ENCODE measurements around the gene PPP1R15A. TPM values are rescaled to one million over a fixed set of nuclear protein-coding genes. Genes with fewer than 3 reads are reported as not detected.
"Not testable (repeated sequence)": the region's sequence is repeated elsewhere in the genome, so short reads cannot be mapped to it uniquely, and the experiment has no call there.

The PPP1R15A gene
- total RNA-seq, 1 donor from 2014 or later: 87.0 TPM

DNA sequence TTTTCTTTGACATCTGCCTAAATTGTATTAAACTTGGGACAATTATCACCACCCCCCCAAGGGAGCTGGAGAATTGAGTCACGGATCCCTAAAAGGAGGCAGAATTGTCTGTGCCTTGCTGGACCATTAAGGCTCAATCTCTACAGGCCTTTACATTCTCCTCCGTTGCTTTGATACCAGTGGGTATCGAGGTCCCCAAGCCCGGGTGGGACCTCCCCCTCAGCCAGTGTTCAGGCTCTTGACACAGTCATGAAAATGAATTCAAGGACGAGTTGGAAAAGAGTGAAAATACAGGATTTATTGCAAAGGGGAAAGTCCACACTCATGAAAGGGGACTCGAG lies 5.6 kb downstream of the PPP1R15A start:
- no peak for DNase-seq (ENCODE audit: low spot score)
- intact Hi-C loops (cut with DNase I): loop anchor here (5.0 kb wide), 1 partner anchor 74 kb away; the partner anchor contains the start of gene BAX

DNA sequence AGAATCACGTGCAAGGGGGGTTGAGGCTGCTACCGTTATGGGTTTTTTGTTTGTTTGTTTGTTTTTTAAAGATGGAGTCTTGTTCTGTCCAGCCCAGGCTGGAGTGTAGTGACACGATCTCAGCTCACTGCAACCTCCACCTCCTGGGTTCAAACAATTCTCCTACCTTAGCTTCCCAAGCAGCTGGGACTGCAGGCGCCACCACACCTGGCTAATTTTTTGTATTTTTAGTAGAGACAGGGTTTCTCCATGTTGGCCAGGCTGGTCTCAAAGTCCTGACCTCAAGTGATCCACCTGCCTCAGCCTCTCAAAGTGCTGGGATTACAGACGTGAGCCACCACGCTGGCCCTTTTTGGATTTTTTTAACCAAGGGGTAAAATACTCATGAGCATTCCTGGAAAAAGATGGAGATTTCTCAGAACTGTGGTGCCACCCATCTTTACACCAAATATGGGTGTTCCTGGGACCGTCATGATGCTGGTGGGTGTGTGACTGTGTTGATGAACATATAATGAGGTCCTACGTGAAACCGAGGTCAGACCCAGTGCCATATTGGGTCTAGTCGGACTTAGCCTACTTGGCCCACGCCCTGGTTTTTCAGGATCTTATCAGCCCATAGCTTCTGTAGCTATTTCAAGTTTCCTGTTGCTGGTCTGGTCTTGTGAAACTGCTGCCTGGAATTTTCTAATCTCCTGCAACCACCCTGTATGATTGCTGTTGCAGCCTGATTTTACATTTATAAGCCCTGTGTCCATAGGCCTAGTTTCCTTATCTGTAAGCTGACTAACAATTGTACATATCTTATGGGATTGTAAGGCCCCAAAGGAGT lies 6.2 kb downstream of the PPP1R15A start:
- intact Hi-C loops (cut with DNase I): loop anchor here (5.0 kb wide), 1 partner anchor 74 kb away; the partner anchor contains the start of gene BAX

DNA sequence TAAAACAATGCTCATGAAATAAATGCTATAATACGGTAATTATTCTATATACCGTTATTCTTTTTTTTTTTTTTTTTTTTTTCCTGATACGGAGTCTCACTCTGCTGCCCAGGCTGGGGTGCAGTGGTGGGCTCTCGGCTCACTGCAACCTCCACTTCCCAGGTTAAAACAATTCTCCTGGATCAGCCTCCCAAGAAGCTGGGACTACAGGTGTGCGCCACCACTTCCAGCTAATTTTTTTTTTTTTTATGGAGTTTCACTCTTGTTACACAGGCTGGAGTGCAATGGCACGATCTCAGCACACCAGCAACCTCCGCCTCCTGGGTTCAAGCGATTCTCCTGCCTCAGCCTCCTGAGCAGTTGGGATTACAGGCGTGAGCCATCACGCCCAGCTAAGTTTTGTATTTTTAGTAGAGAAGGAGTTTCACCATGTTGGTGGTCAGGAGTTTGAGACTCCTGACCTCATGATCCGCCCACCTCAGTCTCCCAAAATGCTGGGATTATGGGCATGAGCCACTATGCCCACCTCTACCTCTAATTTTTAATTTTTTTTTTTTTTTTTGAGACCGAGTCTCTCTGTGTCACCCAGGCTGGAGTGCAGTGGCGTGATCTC lies 6.9 kb downstream of the PPP1R15A start:
- intact Hi-C loops (cut with DNase I): loop anchor here (5.0 kb wide), 1 partner anchor 73 kb away; the partner anchor contains the start of gene BAX
- DNase-seq (ENCODE audit: low spot score): no peak

More for the DNA sequence above, 6.2 kb downstream of the PPP1R15A start:
- DNase-seq (ENCODE audit: low spot score): no peak

DNA sequence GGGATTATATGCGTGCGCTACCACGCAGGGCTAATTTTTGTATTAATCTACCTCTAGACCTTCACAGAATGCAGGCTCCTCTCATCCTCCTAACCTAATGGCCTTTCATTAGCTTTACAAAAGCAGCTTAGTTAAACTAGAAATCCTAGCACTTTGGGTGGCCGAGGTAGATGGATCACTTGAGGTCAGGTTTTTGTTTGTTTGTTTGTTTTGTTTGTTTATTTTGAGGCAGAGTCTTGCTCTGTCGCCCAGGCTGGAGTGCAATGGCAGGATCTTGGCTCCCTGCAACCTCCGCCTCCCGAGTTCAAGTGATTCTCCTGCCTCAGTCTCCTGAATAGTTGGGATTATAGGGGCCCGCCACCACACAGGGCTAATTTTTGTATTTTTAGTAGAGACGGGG lies 7.5 kb downstream of the PPP1R15A start:
- not testable (repeated sequence) for DNase-seq (ENCODE audit: low spot score)
- intact Hi-C loops (cut with DNase I): loop anchor here (5.0 kb wide), 1 partner anchor 73 kb away; the partner anchor contains the start of gene BAX

DNA sequence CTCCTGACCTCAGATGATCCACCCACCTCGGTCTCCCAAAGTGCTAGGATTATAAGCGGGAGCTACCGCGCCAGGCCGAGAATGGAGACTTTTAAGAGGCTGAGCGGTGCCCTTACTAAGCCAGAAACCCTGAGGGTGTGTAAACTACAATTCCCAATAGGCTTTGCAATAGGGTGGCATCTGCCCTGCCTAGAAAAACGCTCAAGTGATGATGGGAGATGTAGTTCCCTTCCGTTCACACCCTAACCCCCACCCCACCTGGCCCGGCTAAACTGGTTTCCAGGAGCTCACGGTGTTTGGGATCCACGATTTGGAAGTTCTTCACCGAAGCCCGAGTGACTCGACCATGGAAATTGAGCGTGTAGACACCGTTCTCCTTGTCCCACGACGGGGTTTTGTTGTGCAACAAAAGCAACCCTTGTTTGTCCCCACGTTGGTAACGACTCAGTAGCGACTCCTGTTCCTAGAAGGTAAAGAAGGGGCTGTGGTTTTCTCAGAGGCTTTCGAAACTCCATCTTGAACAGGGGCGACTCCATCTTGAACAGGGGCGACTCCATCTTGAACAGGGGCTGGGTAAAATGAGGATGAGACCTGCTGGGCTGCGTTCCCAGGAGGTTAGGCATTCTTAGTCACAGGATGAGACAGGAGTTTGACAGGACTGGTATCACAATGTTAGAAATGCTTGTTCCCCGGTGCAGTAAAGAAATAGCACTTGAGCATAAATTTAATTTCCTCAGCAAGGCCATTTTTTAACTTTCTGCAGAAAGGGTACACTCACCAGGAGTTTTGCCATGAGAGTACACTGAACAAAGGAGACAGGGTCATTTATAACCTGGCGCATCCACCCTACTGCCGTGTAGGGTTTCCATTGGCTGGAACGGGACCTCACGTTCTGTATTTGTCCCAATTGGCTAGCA lies 9.8 kb downstream of the PPP1R15A start:
- intact Hi-C loops (cut with DNase I): no loop called here
- no peak for DNase-seq (ENCODE audit: low spot score)

DNA sequence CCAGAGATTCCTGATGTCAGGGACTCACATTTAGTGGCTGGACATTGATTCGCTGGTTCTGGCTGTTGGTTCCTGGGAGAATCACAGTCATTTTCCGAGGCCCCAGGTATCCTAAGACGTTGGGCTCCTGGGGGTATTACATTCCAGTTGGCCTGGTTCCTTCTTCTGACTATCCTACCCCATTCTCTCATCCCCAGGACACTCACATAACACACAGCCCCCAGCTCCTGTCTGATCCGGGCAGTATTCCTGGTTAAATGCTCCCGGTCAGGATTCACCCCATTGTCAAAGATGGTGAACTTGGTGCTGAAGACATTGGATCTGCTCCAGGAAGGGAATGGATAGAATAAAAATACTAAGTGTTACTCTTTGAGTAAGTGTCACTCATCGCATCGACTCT lies 11.5 kb downstream of the PPP1R15A start:
- intact Hi-C loops (cut with DNase I): no loop called here

DNA sequence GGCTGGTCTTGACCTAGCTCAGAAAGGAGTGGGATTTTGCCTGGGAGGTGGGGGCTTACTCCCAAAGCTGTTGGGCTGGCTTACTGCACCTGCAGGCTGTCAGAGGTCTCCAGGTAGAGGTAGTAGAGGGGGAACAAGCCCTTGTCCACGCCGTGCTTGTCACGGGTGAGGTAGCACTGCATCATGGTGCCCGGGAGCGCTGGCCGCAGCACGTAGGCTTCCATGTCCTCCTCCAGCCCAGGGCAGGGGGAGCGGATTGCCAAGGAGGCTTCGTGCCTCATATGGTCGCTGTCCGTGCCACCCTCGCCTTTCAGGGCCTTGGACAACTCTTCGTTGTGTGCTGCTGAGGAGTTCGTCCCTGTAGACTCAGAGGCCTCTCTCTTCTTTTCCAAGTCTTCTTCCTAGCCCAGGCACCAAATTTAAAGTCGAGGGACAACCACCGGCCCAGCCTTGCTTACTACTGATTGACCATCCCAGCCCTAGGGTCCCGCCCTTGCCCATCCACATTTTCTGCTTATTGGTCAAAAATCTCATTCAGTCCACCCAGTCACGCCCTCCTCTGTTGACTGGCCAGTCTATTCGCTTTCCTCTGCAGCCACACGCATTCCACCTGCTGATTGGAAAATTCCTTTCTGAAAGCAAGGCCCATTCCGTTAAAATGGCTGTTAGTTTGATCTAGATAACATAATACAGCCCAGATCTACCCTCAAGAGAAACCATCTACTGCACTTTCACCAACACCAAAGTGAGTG lies 15.8 kb downstream of the PPP1R15A start:
- intact Hi-C loops (cut with DNase I): no loop called here
- no peak for DNase-seq (ENCODE audit: low spot score)

More for the DNA sequence above, 11.5 kb downstream of the PPP1R15A start:
- no peak for DNase-seq (ENCODE audit: low spot score)

DNA sequence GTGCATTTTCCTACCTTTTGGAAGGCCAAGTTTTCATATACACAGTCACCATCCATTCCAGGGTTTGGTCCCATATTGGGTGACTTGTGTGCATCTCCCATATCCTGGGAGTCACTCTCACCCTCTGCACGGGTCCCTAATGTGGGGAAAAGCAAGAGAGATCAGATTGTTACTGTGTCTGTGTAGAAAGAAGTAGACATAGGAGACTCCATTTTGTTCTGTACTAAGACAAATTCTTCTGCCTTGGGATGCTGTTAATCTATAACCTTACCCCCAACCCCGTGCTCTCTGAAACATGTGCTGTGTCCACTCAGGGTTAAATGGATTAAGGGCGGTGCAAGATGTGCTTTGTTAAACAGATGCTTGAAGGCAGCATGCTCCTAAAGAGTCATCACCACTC lies 17.3 kb downstream of the PPP1R15A start:
- DNase-seq (ENCODE audit: low spot score); intact Hi-C loops (cut with DNase I): not testable (repeated sequence)

DNA sequence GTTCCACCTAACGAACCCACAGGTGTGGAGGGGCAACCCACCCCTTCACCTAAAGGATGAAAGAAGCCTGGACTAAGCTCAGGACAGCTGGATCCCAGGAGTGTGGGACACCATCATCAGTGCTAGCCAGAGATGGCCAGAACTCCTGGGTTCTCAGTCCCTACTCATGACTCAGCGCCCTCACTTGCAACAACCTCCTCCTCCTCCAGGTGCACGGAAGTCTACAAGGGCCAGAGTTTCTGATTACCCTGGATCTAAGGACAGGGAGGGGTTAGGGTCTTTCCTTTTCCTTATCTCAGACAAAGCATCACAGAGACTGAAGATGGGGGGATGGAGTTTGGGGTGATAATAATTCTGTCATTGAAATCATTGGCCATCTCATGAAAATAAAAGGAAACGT lies 18.3 kb downstream of the PPP1R15A start:
- intact Hi-C loops (cut with DNase I): no loop called here

DNA sequence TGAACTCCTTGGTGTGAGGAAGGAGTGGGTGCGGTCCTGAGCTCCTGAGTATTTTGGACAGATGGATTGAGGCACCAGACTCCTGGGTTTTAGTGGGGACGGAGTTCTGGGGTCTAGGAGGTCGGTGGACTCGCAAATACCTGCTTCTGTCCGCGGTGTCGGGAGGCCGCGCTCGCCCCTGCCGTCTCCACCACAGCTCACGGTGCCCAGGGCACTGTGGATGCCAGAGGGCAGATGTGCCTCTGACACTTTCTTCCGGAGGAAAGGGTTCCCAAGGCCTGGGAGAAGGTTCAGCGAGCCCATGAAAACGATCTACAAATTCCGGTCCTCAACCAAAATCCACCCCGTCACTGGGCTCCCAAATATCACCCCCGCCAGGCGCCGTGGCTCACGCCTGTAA lies 23.0 kb downstream of the PPP1R15A start:
- intact Hi-C loops (cut with DNase I): loop anchor here (5.0 kb wide), 1 partner anchor 57 kb away; the partner anchor contains the start of gene BAX
- no peak for DNase-seq (ENCODE audit: low spot score)

More for the DNA sequence above, 18.3 kb downstream of the PPP1R15A start:
- no peak for DNase-seq (ENCODE audit: low spot score)

DNA sequence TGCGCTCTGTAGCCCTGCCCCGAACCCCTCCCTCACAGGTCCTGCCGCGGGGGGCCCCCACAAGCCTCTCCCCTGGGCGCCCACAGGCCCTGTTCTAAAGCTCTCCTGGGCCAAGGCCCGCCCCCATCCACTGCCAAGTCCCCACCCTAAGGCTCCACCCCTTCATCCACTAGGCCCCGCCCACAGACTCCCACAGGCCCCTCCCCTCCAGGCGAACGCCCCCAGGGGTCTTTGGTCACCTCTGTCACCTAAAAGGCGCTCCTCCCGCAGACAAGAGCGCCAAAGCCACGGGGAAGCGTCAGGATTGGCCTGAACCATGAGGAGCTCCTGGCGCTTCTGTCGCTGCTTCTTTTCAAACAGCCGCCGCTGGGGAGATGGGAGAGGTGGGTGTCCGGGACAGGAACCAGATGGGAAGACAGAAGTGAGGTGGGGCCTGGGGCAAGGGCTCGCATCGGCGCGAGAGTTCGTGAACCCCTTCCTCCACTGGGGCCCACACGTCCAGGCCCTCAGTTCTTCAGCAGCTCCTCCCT lies 24.0 kb downstream of the PPP1R15A start:
- intact Hi-C loops (cut with DNase I): loop anchor here (5.0 kb wide), 1 partner anchor 56 kb away; the partner anchor contains the start of gene BAX
- peak; percentile 84 for DNase-seq (ENCODE audit: low spot score)

DNA sequence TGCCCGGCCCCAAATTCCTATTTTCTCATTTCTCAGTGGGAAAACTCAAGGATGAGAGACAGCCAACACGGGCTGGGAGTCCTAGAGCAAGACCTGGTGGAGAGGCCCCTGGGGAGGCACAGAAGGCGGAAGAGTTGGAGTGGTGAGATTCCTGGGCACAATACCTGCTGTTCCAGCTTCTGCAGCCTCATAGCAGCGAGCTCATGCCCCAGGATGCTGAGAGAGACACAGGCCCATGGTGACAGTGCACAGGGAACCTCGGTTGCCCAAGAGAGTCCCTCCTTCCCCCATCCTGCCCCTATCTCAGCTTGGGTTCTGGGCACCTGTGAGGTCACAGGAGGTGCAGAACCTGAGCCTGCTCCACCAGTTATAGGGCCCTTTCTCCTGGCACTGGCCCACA lies 25.0 kb downstream of the PPP1R15A start:
- intact Hi-C loops (cut with DNase I): loop anchor here (5.0 kb wide), 1 partner anchor 55 kb away; the partner anchor contains the start of gene BAX
- DNase-seq (ENCODE audit: low spot score): no peak

DNA sequence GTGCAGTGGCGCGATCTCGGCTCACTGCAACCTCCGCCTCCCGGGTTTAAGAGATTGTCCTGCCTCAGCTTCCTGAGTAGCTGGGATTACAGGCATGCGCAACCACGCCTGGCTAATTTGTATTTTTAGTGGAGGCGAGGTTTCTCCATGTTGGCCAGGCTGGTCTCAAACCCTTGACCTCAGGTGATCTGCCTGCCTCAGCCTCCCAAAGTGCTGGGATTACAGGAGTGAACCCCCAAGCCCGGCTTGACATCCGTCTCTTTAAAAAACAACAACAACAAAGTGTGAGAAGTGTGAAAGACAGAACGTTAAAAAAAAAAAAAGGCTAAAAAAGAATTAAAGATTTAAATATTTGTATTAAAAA lies 27.1 kb downstream of the PPP1R15A start:
- intact Hi-C loops (cut with DNase I): loop anchor here (5.0 kb wide), 1 partner anchor 53 kb away; the partner anchor contains the start of gene BAX
- not testable (repeated sequence) for DNase-seq (ENCODE audit: low spot score)

DNA sequence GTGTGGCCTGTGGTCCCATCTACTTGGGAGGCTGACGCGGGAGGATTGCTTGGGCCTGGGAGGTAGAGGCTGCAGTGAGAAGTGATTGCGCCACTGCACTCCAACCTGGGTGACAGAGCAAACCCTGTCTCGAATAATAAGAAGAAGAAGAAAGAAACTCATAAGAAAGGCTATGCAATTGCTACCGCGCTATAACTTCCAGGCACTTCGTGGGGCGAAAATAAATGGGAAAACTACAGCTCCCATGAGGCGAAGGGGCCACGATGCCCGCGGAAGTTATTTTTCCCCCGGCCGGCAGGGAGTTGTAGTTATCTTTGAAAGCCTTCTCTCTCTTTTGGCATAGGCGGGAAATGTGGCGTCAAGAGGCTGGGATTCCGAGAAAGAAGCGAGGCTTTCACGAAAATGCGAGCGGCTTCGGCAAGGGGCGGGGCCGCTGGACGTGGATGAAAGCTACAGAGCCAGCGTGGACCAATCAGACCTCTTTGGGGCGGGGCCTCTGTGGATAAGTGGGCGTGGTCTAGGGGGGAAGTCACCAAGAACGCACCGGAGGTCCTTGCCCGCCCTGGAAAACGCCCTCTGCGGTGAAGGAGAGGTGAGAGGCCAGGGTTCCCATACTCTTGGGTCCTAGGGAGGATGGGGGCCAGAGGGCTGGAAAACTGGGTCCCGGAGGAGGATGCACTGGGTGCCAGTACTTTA lies 27.7 kb downstream of the PPP1R15A start, which contains the start of gene NUCB1:
TSS of gene NUCB1 (plus strand) at position 532 of the 696 bp plus-strand sequence. CDS start 485 bp downstream, outside the sequence.
- DNase-seq (ENCODE audit: low spot score): peak; percentile 100
- intact Hi-C loops (cut with DNase I): loop anchor here (2.0 to 5.0 kb wide), 2 partner anchors 52 to 65 kb away; partner anchors contain the start of genes BAX and FTL

DNA sequence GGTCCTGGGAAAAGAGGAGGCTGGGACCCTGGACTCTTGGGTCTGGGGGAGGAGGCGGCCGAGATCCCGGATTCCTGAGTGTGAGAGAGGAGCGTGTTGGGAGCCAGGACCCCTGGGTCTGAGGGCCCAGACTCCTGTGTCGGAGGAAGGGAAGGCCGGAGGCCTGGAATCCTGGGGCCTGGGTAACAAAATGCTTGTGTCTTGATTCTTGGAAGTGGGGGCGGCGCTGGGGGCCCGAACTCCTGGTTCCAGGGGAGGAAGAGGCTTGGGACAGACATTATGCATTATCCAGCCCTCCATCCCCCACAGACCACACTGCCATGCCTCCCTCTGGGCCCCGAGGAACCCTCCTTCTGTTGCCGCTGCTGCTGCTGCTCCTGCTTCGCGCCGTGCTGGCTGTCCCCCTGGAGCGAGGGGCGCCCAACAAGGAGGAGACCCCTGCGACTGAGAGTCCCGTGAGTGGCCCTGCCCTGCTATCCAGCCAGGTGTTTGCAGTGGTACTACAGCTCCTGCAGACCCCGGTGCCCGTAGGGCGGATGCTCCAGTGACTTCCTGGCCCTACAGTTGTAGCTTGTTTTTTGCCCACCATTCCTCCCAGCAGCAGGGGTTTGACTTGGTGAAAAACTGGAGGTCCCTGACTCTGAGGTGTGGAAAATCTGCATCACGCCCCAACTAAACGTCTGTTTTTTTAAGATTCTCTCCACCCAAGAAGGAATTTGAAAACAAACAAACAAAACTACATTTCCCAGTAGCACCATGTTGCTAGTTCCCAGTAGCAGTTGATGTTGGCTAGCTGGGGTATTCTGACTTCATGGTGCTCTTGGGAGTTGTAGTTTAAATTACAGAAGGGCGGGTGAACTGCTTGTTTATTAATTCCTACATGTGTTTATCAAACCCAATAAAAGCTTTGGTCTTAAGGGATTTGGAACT lies 28.5 kb downstream of the PPP1R15A start:
- DNase-seq (ENCODE audit: low spot score): no peak

DNA sequence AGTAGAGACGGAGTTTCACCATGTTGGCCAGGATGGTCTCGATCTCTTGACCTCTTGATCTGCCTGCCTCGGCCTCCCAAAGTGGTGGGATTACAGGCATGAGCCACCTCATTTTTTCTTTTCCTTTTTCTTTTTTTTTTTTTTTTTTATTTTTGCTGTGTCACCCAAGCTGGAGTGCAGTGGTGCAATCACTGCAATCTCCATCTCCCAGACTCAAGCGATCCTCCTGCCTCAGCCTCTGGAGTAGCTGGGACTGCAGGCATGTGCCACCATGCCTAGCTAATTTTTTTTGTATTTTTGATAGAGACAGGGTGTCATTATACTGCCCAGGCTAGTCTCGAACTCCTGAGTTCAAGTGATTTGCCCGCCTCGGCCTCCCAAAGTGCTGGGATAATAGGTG lies 30.1 kb downstream of the PPP1R15A start:
- intact Hi-C loops (cut with DNase I); DNase-seq (ENCODE audit: low spot score): not testable (repeated sequence)

More for the DNA sequence above, 28.5 kb downstream of the PPP1R15A start:
- intact Hi-C loops (cut with DNase I): loop anchor here (2.0 kb wide), 1 partner anchor 64 kb away; the partner anchor contains the start of gene FTL
